ENCODE results near the gene RNF144B.
"Not testable (repeated sequence)": the region's sequence is repeated elsewhere in the genome, so short reads cannot be mapped to it uniquely, and the experiment has no call there.

Gene RNF144B

GRCh38 chr6:18387061-18387721 is at the start of gene RNF144B:
Gene RNF144B (plus strand): TSS chr6:18387350. CDS start chr6:18399535, 12,185 bp downstream.
- DNase-seq = peak; percentile 61

- DNase-seq = no peak
Measured at GRCh38 chr6:18339599-18339998, 47.6 kb upstream of the RNF144B start.

DNA sequence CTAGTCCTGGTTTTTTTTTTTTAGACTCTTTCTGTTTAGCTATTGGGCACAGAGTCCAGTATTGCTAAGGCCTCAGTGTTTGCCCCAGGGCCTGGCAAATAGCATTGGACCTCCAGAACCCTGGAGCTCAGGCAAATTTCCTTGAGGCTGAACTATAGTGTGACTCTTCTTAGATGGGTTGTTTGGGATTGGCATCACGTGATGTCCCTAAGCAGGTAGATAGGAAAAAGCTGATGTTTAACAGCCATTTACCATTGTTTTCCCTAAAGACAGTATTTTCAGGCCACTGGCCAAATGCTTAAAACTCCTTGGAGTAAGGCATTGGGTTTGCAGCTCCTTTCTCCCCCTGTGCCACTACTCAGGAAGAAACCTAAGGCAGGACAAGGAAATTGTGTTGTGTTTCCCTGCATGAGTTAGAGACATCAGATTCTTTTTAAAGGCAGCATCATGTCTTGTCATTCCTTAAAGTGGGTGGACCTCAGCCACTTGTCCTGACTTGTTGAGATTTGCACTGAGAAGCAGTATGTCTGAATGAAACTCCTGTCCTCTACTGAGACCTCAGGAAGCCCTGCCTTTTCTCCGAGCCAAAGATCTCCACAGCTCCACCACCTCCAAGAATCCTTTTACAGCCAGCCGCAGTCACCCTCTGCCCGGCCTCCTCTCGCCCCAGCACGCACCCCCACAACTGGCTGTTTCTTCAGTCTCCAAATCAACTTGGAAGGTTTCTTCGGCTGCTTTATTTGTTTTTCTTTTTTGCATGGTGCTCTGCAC is 46.2 kb upstream of the RNF144B start:
- DNase-seq = no peak

- DNase-seq = no peak
Measured at GRCh38 chr6:18342223-18342622, 44.9 kb upstream of the RNF144B start.

GRCh38 chr6:18343741-18344140 is 43.4 kb upstream of the RNF144B start:
- no peak for DNase-seq

GRCh38 chr6:18347021-18347577 is 40.1 kb upstream of the RNF144B start:
- no peak for DNase-seq

- no peak for DNase-seq
Measured at GRCh38 chr6:18347866-18348265, 39.3 kb upstream of the RNF144B start.

DNA sequence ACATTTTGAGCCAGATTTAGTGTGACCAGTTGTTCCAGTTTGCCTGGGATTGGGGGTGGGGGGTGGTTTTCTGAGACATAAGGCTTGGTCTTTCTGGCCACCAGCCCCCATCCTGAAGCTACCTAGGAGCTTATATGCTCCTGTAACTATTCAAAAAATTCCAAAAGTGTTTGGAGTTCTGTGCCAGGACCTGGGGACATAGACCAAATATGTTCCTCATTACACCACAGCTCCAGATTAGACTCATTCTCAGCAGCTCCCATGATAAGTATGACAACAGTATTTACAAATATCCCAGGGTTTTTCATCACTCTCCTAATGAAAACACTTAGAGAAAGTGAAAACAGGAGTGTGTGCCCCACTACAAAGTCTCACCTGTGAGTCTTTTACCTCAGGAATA is 37.8 kb upstream of the RNF144B start:
- DNase-seq = no peak

- DNase-seq = no peak
Measured at GRCh38 chr6:18350271-18350670, 36.9 kb upstream of the RNF144B start.

GRCh38 chr6:18350712-18351111 is 36.4 kb upstream of the RNF144B start:
- DNase-seq = no peak

GRCh38 chr6:18352001-18352400 is 35.1 kb upstream of the RNF144B start:
- no peak for DNase-seq

GRCh38 chr6:18352842-18353241 is 34.3 kb upstream of the RNF144B start:
- no peak for DNase-seq

DNA sequence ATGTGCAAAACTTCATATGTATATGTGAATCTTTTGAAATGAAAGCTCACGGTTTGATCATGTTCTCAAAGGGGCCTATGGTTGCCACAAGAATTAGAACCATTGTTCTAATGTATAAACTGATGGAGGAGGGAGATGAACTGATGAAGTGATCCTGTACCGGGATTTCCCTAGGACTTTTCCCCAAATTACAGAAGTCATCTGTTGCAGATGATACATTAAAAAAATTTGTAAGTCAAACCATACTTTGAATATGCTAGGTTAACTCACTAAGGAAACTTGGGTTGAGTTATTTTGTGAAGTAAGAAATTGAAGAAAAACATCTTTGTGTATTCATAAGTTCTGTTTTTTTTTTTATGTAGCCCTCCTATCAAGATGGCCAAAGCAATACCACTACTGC is 33.9 kb upstream of the RNF144B start:
- DNase-seq = no peak

GRCh38 chr6:18357546-18357945 is 29.6 kb upstream of the RNF144B start:
- DNase-seq = not testable (repeated sequence)

DNA sequence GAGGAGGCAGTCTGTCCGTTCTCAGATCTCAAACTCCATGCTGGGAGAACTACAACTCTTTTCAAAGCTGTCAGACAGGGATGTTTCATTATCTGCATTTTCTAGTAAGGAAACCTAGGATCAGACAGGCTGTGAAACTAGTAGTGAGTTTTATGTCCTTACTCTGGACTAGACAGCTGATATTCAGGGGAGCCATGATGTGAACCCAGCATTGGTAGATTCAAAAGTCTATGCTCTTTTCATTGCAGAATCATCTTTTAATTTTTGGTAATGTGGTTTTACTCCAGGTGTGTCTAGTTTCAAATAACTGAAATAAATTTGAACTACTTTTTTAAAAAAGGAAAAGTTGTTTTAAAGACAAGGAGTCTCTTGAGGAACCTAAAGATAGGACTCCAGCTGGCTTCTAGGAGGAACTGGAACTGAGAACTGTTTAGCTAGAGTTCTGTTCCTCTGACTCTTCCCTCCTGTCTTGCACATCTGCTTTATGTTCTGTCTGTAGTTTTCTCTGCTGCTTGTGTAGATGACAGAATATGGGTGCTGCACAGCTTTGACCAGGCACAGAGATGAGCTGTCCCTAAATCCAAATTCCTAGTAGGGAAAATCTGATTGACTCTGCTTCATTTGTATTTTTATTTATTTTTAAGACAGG is 27.8 kb upstream of the RNF144B start:
- no peak for DNase-seq

GRCh38 chr6:18360188-18360587 is 27.0 kb upstream of the RNF144B start:
- no peak for DNase-seq

GRCh38 chr6:18362058-18362561 is 25.0 kb upstream of the RNF144B start:
- no peak for DNase-seq

GRCh38 chr6:18363746-18364145 is 23.4 kb upstream of the RNF144B start:
- DNase-seq = no peak

GRCh38 chr6:18364561-18364960 is 22.6 kb upstream of the RNF144B start:
- not testable (repeated sequence) for DNase-seq

GRCh38 chr6:18367371-18367770 is 19.8 kb upstream of the RNF144B start:
- no peak for DNase-seq

GRCh38 chr6:18368277-18369105 is 18.7 kb upstream of the RNF144B start:
- DNase-seq = no peak

- no peak for DNase-seq
Measured at GRCh38 chr6:18371010-18371409, 16.1 kb upstream of the RNF144B start.

DNA sequence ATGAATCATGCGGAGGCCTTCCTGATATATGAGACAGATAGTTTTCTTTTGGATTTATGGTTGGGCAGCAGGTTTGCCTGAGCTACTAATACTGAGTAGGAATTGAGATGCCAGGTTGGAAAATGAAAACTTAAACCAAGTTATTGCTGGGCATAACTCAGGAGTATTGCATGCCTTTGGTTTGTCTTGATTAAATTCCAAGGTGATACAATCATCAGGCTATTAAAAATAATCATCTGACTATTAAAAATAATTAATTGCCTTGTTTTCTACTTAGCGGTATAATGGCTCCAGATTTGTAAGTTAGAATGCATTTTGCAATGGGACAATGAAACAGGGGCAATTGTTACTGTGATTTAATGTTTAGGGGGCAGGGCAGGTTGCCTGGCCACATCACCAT is 15.5 kb upstream of the RNF144B start:
- DNase-seq = no peak
